ENCODE data around the gene FKRP. TPM values are rescaled to one million over a fixed set of nuclear protein-coding genes. Genes with fewer than 3 reads are reported as not detected.

The FKRP gene
- total RNA-seq (2014; rRNA removed; shearing (Covaris generic)) (15.5 and 24.6 TPM in 2 replicates), total RNA-seq (2022) (18.9 and 26.6 TPM in 2 replicates), Bru-seq, nascent RNA (percentile 59 among the genes with signal in this experiment), BruChase-seq, experiment 1, labeled RNA remaining after a 6-hour chase (percentile 65 among the genes with signal in this experiment), BruChase-seq, experiment 2, labeled RNA remaining after a 2-hour chase (percentile 74 among the genes with signal in this experiment)
- long read RNA-seq, partial matches to known transcripts = 1 of 16 reads
- long read RNA-seq, other reads (novel, unspliced or antisense) = 7 of 16 reads

DNA sequence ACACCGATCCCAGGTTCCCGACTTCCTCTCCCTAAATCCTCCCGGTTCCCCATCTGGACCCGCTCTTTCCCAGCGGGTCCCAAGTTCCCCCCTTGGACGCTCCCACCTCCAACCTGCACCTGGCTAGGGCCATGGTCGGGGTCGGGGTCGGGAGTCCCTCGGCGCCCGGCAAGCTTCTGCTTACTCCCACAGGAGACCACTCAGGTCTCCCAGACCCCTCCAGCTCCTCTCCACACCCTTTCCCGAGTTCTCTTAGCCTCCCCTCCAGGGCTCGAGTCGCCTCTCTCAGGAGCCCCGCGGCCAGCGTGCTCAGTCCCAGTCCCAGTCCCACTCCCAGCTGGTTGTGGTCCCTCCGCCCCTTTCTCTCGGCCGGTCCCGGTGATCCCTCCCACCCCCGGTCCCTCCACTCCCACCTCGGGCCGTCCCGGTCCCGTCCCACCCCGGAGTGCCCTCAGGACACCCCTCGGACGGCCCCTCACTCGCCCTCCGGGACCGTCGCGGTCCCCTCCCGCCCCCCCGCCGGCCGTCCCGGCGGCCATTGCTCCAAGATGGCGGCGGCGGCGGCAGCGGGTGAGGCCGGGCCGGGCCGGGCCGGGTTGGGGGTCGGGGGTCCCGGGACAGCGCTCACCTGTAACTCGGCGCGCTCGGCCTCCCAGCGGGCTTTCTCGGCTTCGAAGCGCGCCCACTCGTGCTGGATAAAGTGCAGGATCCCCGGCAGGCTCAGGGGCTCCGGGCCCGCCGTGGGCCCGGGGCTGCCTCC lies at the start of gene FKRP:
TSS of gene FKRP (plus strand) at position 537 of the 760 bp plus-strand sequence. CDS start 9,394 bp downstream, outside the sequence.
- Histone ChIP-seq H3K36me3 (ENCODE audit: insufficient read depth, low read length) (peaks cover 36% of the 10 kb centered on the region), H3K4me3 (ENCODE audit: low read depth, low read length, poor library complexity, severe bottlenecking) (peak within 1 kb of the TSS; percentile 99), H4K20me1 (ENCODE audit: insufficient read depth, low read length) (peaks cover 15% of the 10 kb centered on the region; the same call in 1 of the 2 replicates), H2AFZ (ENCODE audit: low read length) (peak within 1 kb of the TSS; percentile 49; the same call in 1 of the 2 replicates), H3K9me3 (ENCODE audit: low read length) (no peaks in the 10 kb centered on the region), H3K79me2 (ENCODE audit: insufficient read depth, low read depth, low read length) (peaks cover 51% of the 10 kb centered on the region), H3K27ac (ENCODE audit: low read depth, low read length, poor library complexity, severe bottlenecking) (peak within 1 kb of the TSS; percentile 62), H3K9me2 (ENCODE audit: insufficient read depth, low read length) (no peaks in the 10 kb centered on the region), H3K4me2 (ENCODE audit: low read length) (peak within 1 kb of the TSS; percentile 87), H3K4me1 (ENCODE audit: insufficient read depth, low read length, poor library complexity, severe bottlenecking) (peaks cover 46% of the 10 kb centered on the region)
- peak; percentile 36 for DNase-seq (ENCODE audit: low spot score)
- ChIA-PET POLR2A (no interaction called here), CTCF (ENCODE audit: unreplicated experiment) (no interaction called here)
- intact Hi-C loops (cut with micrococcal nuclease; ENCODE audit: unreplicated experiment) = no loop called here
- no TSS peak for BruUV-seq (replicated peaks)
- no peak for TF ChIP-seq EZH2phosphoT487 (IDR thresholded peaks at IDR 0.05; ENCODE audit: borderline replicate concordance, low read depth, low read length)
- TF ChIP-seq CTCF (conservative IDR thresholded peaks at IDR 0.05; ENCODE audit: low read length) = no peak

- POLR2A ChIA-PET = no interaction called here
- Histone ChIP-seq H3K27ac (ENCODE audit: low read depth, low read length, poor library complexity, severe bottlenecking) (no peak overlapping the region), H2AFZ (ENCODE audit: low read length) (no peak overlapping the region), H3K36me3 (ENCODE audit: insufficient read depth, low read length) (peaks cover 100% of the 10 kb centered on the region), H3K79me2 (ENCODE audit: insufficient read depth, low read depth, low read length) (no peaks in the 10 kb centered on the region), H4K20me1 (ENCODE audit: insufficient read depth, low read length) (no peaks in the 10 kb centered on the region), H3K9me3 (ENCODE audit: low read length) (no peaks in the 10 kb centered on the region), H3K9me2 (ENCODE audit: insufficient read depth, low read length) (no peaks in the 10 kb centered on the region), H3K4me3 (ENCODE audit: low read depth, low read length, poor library complexity, severe bottlenecking) (no peak overlapping the region), H3K4me2 (ENCODE audit: low read length) (no peak overlapping the region), H3K4me1 (ENCODE audit: insufficient read depth, low read length, poor library complexity, severe bottlenecking) (no peaks in the 10 kb centered on the region)
- no peak for DNase-seq (ENCODE audit: low spot score)
- CTCF ChIA-PET (ENCODE audit: unreplicated experiment) = interaction anchor here (0.5 kb wide), 1 partner anchor 51 kb away, joined by 4 read pairs; no protein-coding TSS in a partner anchor
- TF ChIP-seq EZH2phosphoT487 (IDR thresholded peaks at IDR 0.05; ENCODE audit: borderline replicate concordance, low read depth, low read length) = no peak
- intact Hi-C loops (cut with micrococcal nuclease; ENCODE audit: unreplicated experiment) = no loop called here
- no TSS peak for BruUV-seq (replicated peaks)
Observed at GRCh38 chr19:46696866-46697203, 49.0 kb upstream of the FKRP start.

GRCh38 chr19:46697204-46697960 lies 48.5 kb upstream of the FKRP start:
- POLR2A ChIA-PET = no interaction called here
- peak; percentile 37 for DNase-seq (ENCODE audit: low spot score)
- TF ChIP-seq CTCF (conservative IDR thresholded peaks at IDR 0.05; ENCODE audit: low read length) = no peak
- TF ChIP-seq EZH2phosphoT487 (IDR thresholded peaks at IDR 0.05; ENCODE audit: borderline replicate concordance, low read depth, low read length) = no peak
- Histone ChIP-seq H3K4me1 (ENCODE audit: insufficient read depth, low read length, poor library complexity, severe bottlenecking) (no peaks in the 10 kb centered on the region), H3K36me3 (ENCODE audit: insufficient read depth, low read length) (peaks cover 100% of the 10 kb centered on the region), H3K27ac (ENCODE audit: low read depth, low read length, poor library complexity, severe bottlenecking) (no peak overlapping the region), H4K20me1 (ENCODE audit: insufficient read depth, low read length) (no peaks in the 10 kb centered on the region), H3K4me2 (ENCODE audit: low read length) (no peak overlapping the region), H3K9me2 (ENCODE audit: insufficient read depth, low read length) (no peaks in the 10 kb centered on the region), H3K9me3 (ENCODE audit: low read length) (no peaks in the 10 kb centered on the region), H3K4me3 (ENCODE audit: low read depth, low read length, poor library complexity, severe bottlenecking) (no peak overlapping the region), H2AFZ (ENCODE audit: low read length) (no peak overlapping the region), H3K79me2 (ENCODE audit: insufficient read depth, low read depth, low read length) (no peaks in the 10 kb centered on the region)
- CTCF ChIA-PET (ENCODE audit: unreplicated experiment) = interaction anchor here (0.5 kb wide), 1 partner anchor 50 kb away, joined by 4 read pairs; no protein-coding TSS in a partner anchor
- intact Hi-C loops (cut with micrococcal nuclease; ENCODE audit: unreplicated experiment) = no loop called here
- no TSS peak for BruUV-seq (replicated peaks)
